HS-5 (cell line): ENCODE results near the gene TALDO1.
A peak's percentile ranks its signal among the peaks of the same experiment; 100 is the strongest.
"Not testable (repeated sequence)": the region's sequence is repeated elsewhere in the genome, so short reads cannot be mapped to it uniquely, and the experiment has no call there.

Experiments used
- DNase-seq: peaks from one replicate; pipeline ENCODE4 v3.0.0-alpha.2; 2012; ENCODE audit warnings: low read depth

The TALDO1 gene

DNA sequence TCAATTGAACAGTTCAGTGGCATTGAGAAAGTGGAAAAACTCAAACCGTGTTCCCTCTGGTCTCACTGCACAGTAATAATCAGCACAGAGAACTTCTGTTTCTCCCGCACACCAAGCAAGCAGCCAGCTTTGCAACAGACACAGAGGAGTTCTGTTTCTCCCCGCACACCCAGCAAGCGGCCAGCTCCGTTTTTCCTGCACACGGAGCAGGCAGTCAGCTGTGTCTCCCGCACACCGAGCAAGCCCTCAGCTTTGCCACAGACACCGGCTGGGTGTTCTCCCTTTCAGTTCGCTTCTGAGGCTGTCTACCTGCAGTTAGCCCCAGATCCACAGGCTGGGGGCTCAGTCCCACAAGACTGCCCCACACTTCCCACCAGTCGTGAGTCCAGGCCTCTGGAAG is 9.9 kb upstream of the TALDO1 start:
- DNase-seq: no peak

DNA sequence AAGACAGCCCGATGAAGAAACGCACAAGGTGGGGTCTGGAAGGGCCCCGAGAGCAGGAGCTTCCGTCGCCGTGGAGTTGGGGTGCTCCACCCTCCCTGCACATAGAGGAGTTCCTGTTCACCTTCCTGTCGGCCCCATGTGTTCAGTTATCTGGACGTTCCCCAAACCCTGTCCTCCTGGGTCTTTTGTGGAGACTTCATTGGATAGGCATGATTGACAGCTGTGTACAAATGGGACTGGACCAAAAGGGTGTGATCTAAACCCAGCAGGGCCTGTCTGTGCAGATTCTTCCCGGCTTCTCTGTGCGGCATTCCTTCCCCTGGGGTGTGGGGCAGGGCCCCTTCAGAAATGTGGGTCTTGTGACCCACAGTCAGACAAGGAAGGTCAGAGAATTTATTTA is 9.4 kb upstream of the TALDO1 start:
- not testable (repeated sequence) for DNase-seq

GRCh38 chr11:742156-742546 is 5.1 kb upstream of the TALDO1 start:
- DNase-seq: no peak

DNA sequence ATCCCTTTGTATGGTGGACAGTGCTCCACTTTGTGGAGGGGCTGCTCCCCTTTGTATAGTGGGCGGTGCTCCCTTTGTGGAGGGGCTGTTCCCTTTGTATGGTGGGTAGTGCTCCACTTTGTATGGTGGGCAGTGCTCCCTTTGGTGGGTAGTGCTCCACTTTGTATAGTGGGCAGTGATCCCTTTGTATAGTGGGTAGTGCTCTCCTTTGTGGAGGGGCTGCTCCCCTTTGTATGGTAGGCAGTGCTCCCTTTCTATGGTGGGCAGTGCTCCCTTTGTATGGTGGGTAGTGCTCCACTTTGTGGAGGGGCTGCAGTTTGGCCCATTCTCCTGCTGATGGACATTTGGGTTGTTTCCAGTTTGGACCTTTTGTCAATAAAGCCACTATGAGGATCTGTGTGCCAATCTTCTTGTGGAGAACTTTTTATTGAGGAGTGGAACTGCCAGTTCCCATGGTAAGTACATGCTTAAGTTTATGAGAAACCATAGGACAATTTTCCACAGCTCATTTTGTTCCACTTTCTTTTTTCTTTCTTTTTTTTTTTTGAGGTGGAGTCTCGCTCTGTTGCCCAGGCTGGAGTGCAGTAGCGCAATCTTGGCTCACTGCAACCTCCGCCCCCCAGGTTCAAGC is 4.6 kb upstream of the TALDO1 start:
- no peak for DNase-seq

DNA sequence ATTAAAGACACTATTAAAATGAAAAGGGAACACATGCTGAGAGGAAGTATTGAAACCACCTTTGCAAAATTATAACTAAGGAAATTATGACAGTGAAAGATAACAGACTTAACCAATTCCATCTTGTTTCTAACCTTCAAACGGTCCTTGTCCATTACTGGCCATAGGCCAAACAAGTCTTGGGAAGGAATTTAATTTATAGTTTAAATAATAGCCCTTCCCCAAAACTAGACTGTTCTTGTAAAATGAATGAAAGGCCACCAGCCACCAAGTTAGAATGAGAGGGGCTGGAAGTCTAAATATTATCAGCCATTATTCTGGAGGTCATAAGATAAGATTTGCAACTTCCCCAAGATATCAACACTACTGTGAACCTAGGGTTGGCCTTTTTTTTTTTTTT is 1.8 kb upstream of the TALDO1 start:
- DNase-seq: no peak

GRCh38 chr11:746289-747157 is 741 bp upstream of the TALDO1 start:
- DNase-seq: no peak

GRCh38 chr11:748007-748359 is 719 bp downstream of the TALDO1 start:
- DNase-seq: no peak

DNA sequence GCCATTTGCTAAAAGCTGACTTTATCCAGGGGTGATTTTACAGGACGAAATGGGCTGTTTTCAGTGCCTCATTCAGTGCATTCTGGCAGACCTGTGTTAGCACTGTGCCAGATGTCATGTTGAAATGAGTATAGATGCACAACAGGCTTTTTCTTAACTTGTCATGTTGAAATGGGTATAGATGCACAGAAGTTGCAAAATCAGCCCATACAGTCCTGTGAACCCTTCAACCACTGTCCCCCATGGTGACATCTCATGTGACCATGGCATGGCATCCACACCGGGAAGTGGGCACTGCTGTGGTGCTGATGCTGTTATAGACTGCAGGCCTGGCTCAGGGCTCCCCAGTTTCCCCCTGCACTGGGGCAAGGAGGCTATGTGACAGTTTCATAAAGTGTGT is 2.5 kb downstream of the TALDO1 start:
- no peak for DNase-seq

- no peak for DNase-seq
Measured at GRCh38 chr11:760236-760635, 13.0 kb downstream of the TALDO1 start.

DNA sequence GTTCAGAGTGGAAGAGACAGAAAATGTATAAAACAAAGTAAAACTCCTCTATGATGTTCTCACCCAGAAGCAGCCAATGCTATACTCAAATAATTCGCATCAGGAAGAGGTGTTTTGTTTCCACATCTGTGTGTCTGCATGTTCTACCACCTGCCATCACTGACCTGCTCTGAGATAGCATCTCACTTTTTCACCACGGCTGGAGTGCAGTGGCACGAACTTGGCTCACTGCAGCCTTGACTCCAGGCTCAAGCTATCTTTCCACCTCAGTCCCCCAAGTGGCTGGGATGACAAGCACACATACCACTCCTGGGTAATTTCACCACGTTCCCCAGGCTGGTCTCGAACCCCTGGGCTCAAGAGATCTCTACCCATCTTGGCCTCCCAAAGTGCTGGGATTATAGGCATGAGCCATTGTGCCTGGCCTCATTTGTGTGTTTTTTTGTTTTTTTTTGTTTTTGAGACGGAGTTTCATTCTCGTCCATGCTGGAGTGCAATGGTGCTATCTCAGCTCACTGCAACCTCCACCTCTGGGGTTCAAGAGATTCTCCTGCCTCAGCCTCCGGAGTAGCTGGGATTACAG is 14.4 kb downstream of the TALDO1 start:
- DNase-seq: no peak

GRCh38 chr11:762421-763072 is 15.3 kb downstream of the TALDO1 start:
- DNase-seq: peak; percentile 76

DNA sequence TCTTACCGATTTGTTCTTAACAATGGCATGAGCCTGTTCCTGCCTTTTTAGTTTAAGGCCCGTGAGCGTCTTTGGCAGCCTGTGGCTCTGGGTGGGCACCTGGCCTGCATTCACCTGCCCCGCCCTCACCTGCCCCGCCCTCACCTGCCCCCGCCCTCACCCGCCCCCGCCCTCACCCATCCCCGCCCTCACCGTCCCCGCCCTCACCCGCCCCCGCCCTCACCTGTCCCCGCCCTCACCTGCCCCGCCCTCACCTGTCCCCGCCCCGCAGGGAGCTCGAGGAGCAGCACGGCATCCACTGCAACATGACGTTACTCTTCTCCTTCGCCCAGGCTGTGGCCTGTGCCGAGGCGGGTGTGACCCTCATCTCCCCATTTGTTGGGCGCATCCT is 15.8 kb downstream of the TALDO1 start:
- no peak for DNase-seq

- no peak for DNase-seq
Measured at GRCh38 chr11:763549-764321, 16.5 kb downstream of the TALDO1 start.

DNA sequence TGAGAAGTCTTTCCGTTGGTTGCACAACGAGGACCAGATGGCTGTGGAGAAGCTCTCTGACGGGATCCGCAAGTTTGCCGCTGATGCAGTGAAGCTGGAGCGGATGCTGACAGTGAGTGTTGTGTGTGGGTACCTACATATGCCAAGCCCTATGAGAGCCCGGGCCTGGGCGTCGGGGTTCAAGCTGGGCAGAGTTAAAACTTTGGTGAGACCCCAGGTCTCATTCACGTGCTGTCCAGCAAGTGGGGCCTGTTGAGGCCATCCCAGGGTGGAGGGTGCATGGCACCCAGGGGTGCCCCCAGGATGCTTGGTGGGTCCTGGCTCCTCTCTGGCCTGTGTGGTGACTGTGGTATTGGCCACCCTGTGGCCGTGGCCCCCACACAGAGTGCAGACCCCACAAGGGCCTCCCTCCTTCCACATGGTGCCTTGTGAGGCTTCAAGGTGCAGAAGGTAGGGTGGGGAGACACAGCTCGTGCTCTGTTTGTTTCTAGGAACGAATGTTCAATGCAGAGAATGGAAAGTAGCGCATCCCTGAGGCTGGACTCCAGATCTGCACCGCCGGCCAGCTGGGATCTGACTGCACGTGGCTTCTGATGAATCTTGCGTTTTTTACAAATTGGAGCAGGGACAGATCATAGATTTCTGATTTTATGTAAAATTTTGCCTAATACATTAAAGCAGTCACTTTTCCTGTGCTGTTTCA is 17.2 kb downstream of the TALDO1 start:
- DNase-seq: no peak

DNA sequence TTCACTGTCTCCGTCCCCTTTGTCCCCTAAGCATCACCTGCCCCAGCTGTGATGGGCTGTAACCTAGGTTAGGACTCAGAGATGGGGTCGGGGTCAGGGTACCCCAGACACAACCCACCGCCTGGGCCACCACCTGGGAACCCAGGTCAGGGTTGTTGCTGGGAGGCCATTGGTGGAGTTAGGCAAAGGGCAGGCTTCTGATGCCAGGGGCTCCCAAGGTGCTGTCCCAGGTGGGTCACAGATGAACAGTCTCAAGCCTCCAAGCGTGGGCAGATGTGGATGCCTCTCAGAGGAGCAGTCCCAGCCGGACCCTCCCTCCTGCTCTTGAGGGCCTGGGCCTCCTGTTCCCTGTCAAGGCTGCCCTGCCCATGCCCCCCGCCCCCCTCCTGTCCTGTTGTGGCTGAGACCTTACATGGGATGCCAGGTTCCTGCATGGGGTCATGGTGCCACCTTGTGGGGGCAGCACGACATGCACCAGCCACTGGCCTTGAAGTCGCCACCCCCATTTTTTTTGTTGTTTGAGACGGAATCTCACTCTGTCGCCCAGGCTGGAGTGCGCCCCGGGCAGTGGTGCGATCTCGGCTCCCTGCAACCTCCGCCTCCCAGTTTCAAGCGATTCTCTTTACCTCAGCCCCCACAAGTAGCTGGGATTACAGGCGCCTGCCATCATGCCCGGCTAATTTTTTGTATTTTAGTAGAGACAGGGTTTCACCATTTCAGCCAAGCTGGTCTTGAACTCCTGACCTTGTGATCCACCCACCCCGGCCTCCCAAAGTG is 17.9 kb downstream of the TALDO1 start:
- no peak for DNase-seq

DNA sequence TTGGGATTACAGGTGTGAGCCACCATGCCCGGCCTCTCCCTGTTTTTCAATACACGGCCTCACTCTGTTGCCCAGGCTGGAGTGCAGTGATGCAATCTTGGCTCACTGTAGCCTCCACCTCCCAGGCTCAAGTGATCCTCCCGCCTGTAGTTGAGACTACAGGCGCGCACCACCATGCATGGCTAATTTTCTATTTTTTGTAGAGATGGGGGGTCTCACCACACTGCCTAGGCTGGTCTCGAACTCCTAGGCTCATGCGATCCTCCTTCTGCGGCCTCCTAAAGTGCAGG is 18.5 kb downstream of the TALDO1 start:
- no peak for DNase-seq

DNA sequence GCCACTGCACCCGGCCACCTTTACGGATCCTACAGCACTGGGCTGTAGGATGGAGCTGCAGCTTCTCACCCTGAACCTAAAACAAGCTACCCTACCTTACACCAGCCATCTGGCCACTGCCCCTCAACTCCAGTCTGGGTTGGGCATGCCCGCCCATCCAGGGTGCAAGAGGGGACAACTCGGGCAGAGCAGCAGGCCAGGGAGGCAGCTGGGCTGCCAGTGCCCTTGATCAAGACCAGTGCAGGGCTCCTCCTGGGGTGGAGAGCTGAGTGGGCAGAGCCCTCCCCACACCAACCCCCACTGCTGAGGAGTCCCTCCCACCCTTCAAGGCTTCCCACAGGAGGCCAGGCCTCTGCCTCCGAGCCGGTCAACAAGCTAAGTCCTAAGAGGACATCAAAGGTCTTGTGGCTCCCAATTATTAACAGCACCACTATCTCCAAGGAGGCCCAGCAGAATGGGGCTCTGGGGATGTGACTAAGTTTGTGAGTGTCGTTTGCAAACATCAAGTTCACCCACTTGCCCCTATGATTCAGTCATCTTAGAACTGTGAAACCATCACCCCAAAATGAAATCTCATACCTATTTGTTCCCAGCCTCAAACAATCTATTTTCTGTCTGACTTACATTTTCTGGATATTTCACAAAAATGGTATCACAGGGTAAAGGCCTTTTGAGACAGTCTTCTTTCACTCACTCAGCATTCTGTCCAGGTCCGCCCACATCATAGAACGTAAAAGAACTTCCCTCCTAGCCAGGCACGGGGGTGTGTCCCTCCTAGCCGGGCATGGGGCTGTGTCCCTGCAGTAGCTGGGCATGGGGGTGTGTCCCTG is 19.1 kb downstream of the TALDO1 start:
- DNase-seq: no peak

GRCh38 chr11:766936-767210 is 19.6 kb downstream of the TALDO1 start:
- no peak for DNase-seq

DNA sequence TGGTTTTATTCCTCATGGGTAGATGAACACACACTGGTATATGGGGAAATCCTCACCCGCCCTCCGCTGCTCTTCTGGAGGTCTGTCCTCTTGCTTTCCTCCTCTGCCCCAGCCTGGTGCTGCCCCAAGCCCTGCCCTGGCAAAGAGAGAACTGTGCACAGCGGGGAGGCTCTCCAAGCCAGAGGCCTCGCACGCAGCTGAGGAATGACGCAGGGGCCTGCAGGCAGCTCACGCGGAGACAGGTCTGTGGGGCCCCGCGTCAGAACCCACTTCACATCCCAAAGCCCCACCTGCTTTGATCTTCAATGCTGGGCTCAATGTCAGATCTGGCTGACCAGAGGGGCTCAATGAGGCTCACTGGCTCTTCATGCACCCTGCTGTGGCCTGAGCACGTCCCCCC is 20.0 kb downstream of the TALDO1 start:
- no peak for DNase-seq

- DNase-seq: no peak
Measured at GRCh38 chr11:769887-770641, 22.8 kb downstream of the TALDO1 start.
